GM23338 (cell line): ENCODE data around the gene CDK5RAP2.

Source experiments
- CREB1 ChIP-seq: fragments of 250-450 bp; sonication (Bioruptor Pico); IDR thresholded peaks from 2 replicates; pipeline ENCODE4 v1.5.0; 2020; ENCODE audit warnings: low read depth, mild to moderate bottlenecking, moderate library complexity
- EZH2 ChIP-seq: fragments of 200-600 bp; sonication (generic); IDR thresholded peaks from one replicate; pipeline ENCODE4 v1.8.0; 2017; ENCODE audit warnings: antibody characterized with exemption, mild to moderate bottlenecking, low read depth; ENCODE audit not compliant: unreplicated experiment
- EZH2phosphoT487 ChIP-seq: fragments of 200-600 bp; sonication (generic); IDR thresholded peaks from one replicate; pipeline ENCODE4 v1.8.1; 2018; ENCODE audit warnings: antibody characterized with exemption; ENCODE audit not compliant: unreplicated experiment
- JUNB ChIP-seq: IDR thresholded peaks from one replicate; pipeline ENCODE4 v1.6.1; 2016; ENCODE audit warnings: antibody characterized with exemption; ENCODE audit not compliant: unreplicated experiment
- POLR2AphosphoS5 ChIP-seq: IDR thresholded peaks from 2 replicates; pipeline ENCODE4 v1.6.1; 2016; ENCODE audit warnings: antibody characterized with exemption, low read depth
- ZNF114 ChIP-seq: fragments of 250-450 bp; sonication (Bioruptor Pico); IDR thresholded peaks from 2 replicates; pipeline ENCODE4 v1.5.0; 2020; ENCODE audit warnings: mild to moderate bottlenecking, moderate library complexity
- ZNF331 ChIP-seq: fragments of 250-450 bp; sonication (Bioruptor Pico); IDR thresholded peaks from 2 replicates; pipeline ENCODE4 v1.5.0; 2020; ENCODE audit warnings: low read depth, mild to moderate bottlenecking, moderate library complexity
- TF ChIP-seq, protein P1 (sequence below), 2 experiments: fragments of 200-600 bp in 1 of 2; sonication (generic) in 1 of 2; conservative IDR thresholded peaks; 2 replicates each; pipeline versions ENCODE4 v1.5.1 to v1.6.1; 2016 to 2017; ENCODE audit warnings: antibody characterized with exemption in 2 of 2, low read depth in 2 of 2, mild to moderate bottlenecking in 2 of 2, moderate library complexity in 1 of 2
- TF ChIP-seq, protein P2 (sequence below): IDR thresholded peaks from one replicate; pipeline ENCODE4 v1.6.1; 2018; ENCODE audit warnings: antibody characterized with exemption; ENCODE audit not compliant: unreplicated experiment
- TF ChIP-seq, protein P3 (sequence below): IDR thresholded peaks from 2 replicates; pipeline ENCODE4 v1.6.1; 2016; ENCODE audit warnings: antibody characterized with exemption

DNA sequence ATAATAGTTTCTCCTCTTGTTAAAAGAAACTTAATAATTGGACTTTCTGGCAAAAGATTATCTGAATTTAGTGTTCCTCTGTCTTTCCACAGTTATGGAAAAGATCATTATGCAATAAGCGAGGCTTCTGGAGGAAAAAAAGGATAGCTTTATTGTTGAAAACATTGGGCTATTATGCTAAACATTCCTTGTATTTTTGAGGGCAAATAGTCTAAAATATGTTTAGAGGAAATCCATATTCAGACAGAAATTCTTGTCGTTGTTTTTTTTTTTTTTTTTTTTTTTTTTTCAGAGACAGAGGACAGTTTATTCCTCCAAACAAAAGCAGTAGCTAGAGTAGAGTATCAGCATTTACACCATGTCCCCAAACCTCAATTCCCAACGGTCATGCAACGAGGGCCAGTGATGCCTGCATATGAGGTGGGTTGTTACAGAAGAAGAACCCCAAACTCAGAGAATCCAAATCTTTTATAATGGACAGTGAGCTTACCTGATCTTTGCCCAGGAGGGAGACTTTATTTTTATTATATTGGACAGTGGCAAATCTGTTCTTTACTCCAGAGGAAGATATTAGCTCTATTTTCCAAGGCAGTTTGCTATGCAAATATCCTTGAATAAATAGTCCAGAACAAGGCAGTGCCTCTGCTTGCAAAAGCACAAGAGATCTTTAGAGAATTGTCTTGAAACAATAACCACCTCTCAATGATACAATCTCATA, 48.4 kb upstream of the CDK5RAP2 start:
- TF ChIP-seq, protein P1, sequence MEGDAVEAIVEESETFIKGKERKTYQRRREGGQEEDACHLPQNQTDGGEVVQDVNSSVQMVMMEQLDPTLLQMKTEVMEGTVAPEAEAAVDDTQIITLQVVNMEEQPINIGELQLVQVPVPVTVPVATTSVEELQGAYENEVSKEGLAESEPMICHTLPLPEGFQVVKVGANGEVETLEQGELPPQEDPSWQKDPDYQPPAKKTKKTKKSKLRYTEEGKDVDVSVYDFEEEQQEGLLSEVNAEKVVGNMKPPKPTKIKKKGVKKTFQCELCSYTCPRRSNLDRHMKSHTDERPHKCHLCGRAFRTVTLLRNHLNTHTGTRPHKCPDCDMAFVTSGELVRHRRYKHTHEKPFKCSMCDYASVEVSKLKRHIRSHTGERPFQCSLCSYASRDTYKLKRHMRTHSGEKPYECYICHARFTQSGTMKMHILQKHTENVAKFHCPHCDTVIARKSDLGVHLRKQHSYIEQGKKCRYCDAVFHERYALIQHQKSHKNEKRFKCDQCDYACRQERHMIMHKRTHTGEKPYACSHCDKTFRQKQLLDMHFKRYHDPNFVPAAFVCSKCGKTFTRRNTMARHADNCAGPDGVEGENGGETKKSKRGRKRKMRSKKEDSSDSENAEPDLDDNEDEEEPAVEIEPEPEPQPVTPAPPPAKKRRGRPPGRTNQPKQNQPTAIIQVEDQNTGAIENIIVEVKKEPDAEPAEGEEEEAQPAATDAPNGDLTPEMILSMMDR (conservative IDR thresholded peaks at IDR 0.05; ENCODE audit: low read depth in 2 of 2) = no peak
- TF ChIP-seq, protein P2, sequence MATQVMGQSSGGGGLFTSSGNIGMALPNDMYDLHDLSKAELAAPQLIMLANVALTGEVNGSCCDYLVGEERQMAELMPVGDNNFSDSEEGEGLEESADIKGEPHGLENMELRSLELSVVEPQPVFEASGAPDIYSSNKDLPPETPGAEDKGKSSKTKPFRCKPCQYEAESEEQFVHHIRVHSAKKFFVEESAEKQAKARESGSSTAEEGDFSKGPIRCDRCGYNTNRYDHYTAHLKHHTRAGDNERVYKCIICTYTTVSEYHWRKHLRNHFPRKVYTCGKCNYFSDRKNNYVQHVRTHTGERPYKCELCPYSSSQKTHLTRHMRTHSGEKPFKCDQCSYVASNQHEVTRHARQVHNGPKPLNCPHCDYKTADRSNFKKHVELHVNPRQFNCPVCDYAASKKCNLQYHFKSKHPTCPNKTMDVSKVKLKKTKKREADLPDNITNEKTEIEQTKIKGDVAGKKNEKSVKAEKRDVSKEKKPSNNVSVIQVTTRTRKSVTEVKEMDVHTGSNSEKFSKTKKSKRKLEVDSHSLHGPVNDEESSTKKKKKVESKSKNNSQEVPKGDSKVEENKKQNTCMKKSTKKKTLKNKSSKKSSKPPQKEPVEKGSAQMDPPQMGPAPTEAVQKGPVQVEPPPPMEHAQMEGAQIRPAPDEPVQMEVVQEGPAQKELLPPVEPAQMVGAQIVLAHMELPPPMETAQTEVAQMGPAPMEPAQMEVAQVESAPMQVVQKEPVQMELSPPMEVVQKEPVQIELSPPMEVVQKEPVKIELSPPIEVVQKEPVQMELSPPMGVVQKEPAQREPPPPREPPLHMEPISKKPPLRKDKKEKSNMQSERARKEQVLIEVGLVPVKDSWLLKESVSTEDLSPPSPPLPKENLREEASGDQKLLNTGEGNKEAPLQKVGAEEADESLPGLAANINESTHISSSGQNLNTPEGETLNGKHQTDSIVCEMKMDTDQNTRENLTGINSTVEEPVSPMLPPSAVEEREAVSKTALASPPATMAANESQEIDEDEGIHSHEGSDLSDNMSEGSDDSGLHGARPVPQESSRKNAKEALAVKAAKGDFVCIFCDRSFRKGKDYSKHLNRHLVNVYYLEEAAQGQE = no peak
- no peak for TF ChIP-seq EZH2
- TF ChIP-seq POLR2AphosphoS5 = no peak
- no peak for TF ChIP-seq EZH2phosphoT487
- no peak for TF ChIP-seq JUNB
- TF ChIP-seq, protein P3, sequence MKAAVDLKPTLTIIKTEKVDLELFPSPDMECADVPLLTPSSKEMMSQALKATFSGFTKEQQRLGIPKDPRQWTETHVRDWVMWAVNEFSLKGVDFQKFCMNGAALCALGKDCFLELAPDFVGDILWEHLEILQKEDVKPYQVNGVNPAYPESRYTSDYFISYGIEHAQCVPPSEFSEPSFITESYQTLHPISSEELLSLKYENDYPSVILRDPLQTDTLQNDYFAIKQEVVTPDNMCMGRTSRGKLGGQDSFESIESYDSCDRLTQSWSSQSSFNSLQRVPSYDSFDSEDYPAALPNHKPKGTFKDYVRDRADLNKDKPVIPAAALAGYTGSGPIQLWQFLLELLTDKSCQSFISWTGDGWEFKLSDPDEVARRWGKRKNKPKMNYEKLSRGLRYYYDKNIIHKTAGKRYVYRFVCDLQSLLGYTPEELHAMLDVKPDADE = no peak
- TF ChIP-seq ZNF114 (CRISPR knock-in tag) = no peak
- no peak for TF ChIP-seq CREB1 (CRISPR knock-in tag)
- no peak for TF ChIP-seq ZNF331 (CRISPR knock-in tag)
